Measurements from ENCODE around the gene KRT81.
A peak's percentile ranks its signal among the peaks of the same experiment; 100 is the strongest.
"Not testable (repeated sequence)": the region's sequence is repeated elsewhere in the genome, so short reads cannot be mapped to it uniquely, and the experiment has no call there.

Gene KRT81

GRCh38 chr12:52278575-52279421 is 12.5 kb downstream of the KRT81 start:
- peak; percentile 84 for DNase-seq (ENCODE audit: insufficient read length, low spot score)
- peak; percentile 54 for FAIRE-seq

- no peak for DNase-seq (ENCODE audit: insufficient read length, low spot score)
- no peak for FAIRE-seq
Measured at GRCh38 chr12:52277486-52278245, 13.7 kb downstream of the KRT81 start.

GRCh38 chr12:52275686-52276085 is 15.6 kb downstream of the KRT81 start:
- FAIRE-seq (no peak), DNase-seq (ENCODE audit: insufficient read length, low spot score) (no peak)

- no peak for FAIRE-seq
- DNase-seq (ENCODE audit: insufficient read length, low spot score) = no peak
Measured at GRCh38 chr12:52274521-52275120, 16.7 kb downstream of the KRT81 start, which contains the start of gene KRT86. Gene KRT86, plus strand, starts transcription at chr12:52274645. Its CDS starts 27,272 bp downstream, at chr12:52301917.

GRCh38 chr12:52271158-52271557 is 20.2 kb downstream of the KRT81 start:
- no peak for DNase-seq (ENCODE audit: insufficient read length, low spot score)
- FAIRE-seq = no peak

GRCh38 chr12:52270541-52271070 is 20.7 kb downstream of the KRT81 start:
- no peak for DNase-seq (ENCODE audit: insufficient read length, low spot score)
- no peak for FAIRE-seq

GRCh38 chr12:52268212-52268611 is 23.1 kb downstream of the KRT81 start:
- FAIRE-seq (no peak), DNase-seq (ENCODE audit: insufficient read length, low spot score) (no peak)

GRCh38 chr12:52267699-52268098 is 23.6 kb downstream of the KRT81 start:
- FAIRE-seq (no peak), DNase-seq (ENCODE audit: insufficient read length, low spot score) (no peak)

GRCh38 chr12:52267266-52267665 is 24.1 kb downstream of the KRT81 start:
- DNase-seq (ENCODE audit: insufficient read length, low spot score) (no peak), FAIRE-seq (no peak)

- FAIRE-seq = no peak
- no peak for DNase-seq (ENCODE audit: insufficient read length, low spot score)
Measured at GRCh38 chr12:52266514-52266913, 24.8 kb downstream of the KRT81 start.

- FAIRE-seq (no peak), DNase-seq (ENCODE audit: insufficient read length, low spot score) (no peak)
Measured at GRCh38 chr12:52264435-52264825, 26.9 kb downstream of the KRT81 start.

GRCh38 chr12:52263761-52264434 is 27.4 kb downstream of the KRT81 start:
- DNase-seq (ENCODE audit: insufficient read length, low spot score) (no peak), FAIRE-seq (no peak)

GRCh38 chr12:52262286-52262685 is 29.0 kb downstream of the KRT81 start:
- no peak for FAIRE-seq
- no peak for DNase-seq (ENCODE audit: insufficient read length, low spot score)

- DNase-seq (ENCODE audit: insufficient read length, low spot score) = no peak
- FAIRE-seq = no peak
Measured at GRCh38 chr12:52261208-52261484, 30.2 kb downstream of the KRT81 start.

- FAIRE-seq (no peak), DNase-seq (ENCODE audit: insufficient read length, low spot score) (no peak)
Measured at GRCh38 chr12:52260361-52261207, 30.8 kb downstream of the KRT81 start.

GRCh38 chr12:52259657-52260243 is 31.6 kb downstream of the KRT81 start:
- no peak for FAIRE-seq
- no peak for DNase-seq (ENCODE audit: insufficient read length, low spot score)

GRCh38 chr12:52258335-52258901 is 32.9 kb downstream of the KRT81 start:
- DNase-seq (ENCODE audit: insufficient read length, low spot score) = no peak
- no peak for FAIRE-seq

- DNase-seq (ENCODE audit: insufficient read length, low spot score); FAIRE-seq: not testable (repeated sequence)
Measured at GRCh38 chr12:52257922-52258321, 33.4 kb downstream of the KRT81 start.

GRCh38 chr12:52257074-52257551 is 34.2 kb downstream of the KRT81 start:
- no peak for FAIRE-seq
- DNase-seq (ENCODE audit: insufficient read length, low spot score) = no peak
